Endothelial cell of umbilical vein (primary cell): ENCODE measurements around the gene RAB31. TPM values are rescaled to one million over a fixed set of nuclear protein-coding genes. Genes with fewer than 3 reads are reported as not detected.

Experiments used
- BruUV-seq: library from RNA; stranded (reverse); fragments of 400-500 nt; replicated peaks from 2 replicates; lab custom pipeline; 2021; lab: Mats Ljungman, UMichigan
- CTCF ChIA-PET: fragments of 300-600, 350-600 bp; sonication (Branson Sonifier 250); formaldehyde crosslinking; loops from one replicate; lab custom pipeline; 2021; ENCODE audit warnings: antibody characterized with exemption, inconsistent platforms; lab: Charles Lee
- POLR2A ChIA-PET: fragments of 300-600, 350-600 bp; sonication (Branson Sonifier 250); formaldehyde crosslinking; loops from one replicate; lab custom pipeline; 2021; ENCODE audit warnings: antibody characterized with exemption, inconsistent platforms; lab: Charles Lee
- DNase-seq: peaks from one replicate; pipeline ENCODE4 v3.0.0-alpha.2; 2011; ENCODE audit warnings: low read depth, low spot score
- FAIRE-seq: peaks from 2 replicates; lab custom pipeline; 2011; peaks lifted over from hg19 to GRCh38; lab: Jason Lieb, UNC
- H2AFZ ChIP-seq: 2 replicates; pipeline ENCODE4 v1.6.0; 2012; ENCODE audit warnings: low read depth, low read length, control low read depth, inconsistent platforms
- H3K27ac ChIP-seq: 2 replicates; pipeline ENCODE4 v1.5.1; 2011; ENCODE audit warnings: low read depth, mild to moderate bottlenecking, control low read depth, low read length, moderate library complexity; ENCODE audit not compliant: insufficient read depth
- H3K27me3 ChIP-seq, 2 experiments: 2 replicates each; pipeline versions ENCODE4 v1.6.0 to v1.6.1; 2011; ENCODE audit warnings: low read length in 2 of 2, mixed read lengths in 1 of 2; ENCODE audit not compliant: control insufficient read depth in 2 of 2, insufficient read depth in 2 of 2
- H3K36me3 ChIP-seq, 2 experiments: 2 replicates in 1 of 2; 3 replicates in 1 of 2; pipeline ENCODE4 v1.5.1; 2011; ENCODE audit warnings: low read length in 2 of 2, mild to moderate bottlenecking in 1 of 2, moderate library complexity in 1 of 2; ENCODE audit not compliant: control insufficient read depth in 2 of 2, insufficient read depth in 2 of 2; ENCODE audit errors: extremely low read depth in 1 of 2
- H3K4me1 ChIP-seq: 3 replicates; pipeline ENCODE4 v1.5.1; 2011; ENCODE audit warnings: mild to moderate bottlenecking, low read length; ENCODE audit not compliant: control insufficient read depth, insufficient read depth; ENCODE audit errors: extremely low read depth
- H3K4me2 ChIP-seq: 2 replicates; pipeline ENCODE4 v1.6.1; 2011; ENCODE audit warnings: low read length, control low read depth, mixed read lengths; ENCODE audit not compliant: insufficient read depth
- H3K4me3 ChIP-seq, 3 experiments: fragments of 200-600 bp in 1 of 3; sonication (generic), shearing (Covaris generic) in 1 of 3; replicated peaks in 1 of 3; 2 replicates each; pipeline ENCODE4 v1.5.1; 2011 to 2016; ENCODE audit warnings: control low read depth in 3 of 3, low read length in 3 of 3, mild to moderate bottlenecking in 2 of 3, inconsistent platforms in 1 of 3, low read depth in 1 of 3, moderate library complexity in 1 of 3; ENCODE audit not compliant: insufficient read depth in 1 of 3
- H3K79me2 ChIP-seq: 2 replicates; pipeline ENCODE4 v1.6.0; 2012; ENCODE audit warnings: low read length, inconsistent platforms; ENCODE audit not compliant: control insufficient read depth, insufficient read depth
- H3K9ac ChIP-seq: replicated peaks from 2 replicates; pipeline ENCODE3; 2011; ENCODE audit warnings: low read length, control low read depth; ENCODE audit not compliant: insufficient read depth; ENCODE audit errors: extremely low read depth
- H3K9me1 ChIP-seq: replicated peaks from 3 replicates; pipeline ENCODE4 v1.6.0; 2011; ENCODE audit warnings: mild to moderate bottlenecking, low read length; ENCODE audit not compliant: control insufficient read depth, insufficient read depth; ENCODE audit errors: extremely low read depth
- H3K9me3 ChIP-seq: replicated peaks from 2 replicates; pipeline ENCODE4 v1.5.1; 2012; ENCODE audit warnings: low read length, inconsistent platforms; ENCODE audit not compliant: control insufficient read depth, insufficient read depth
- H4K20me1 ChIP-seq: replicated peaks from 2 replicates; pipeline ENCODE3; 2011; ENCODE audit warnings: mild to moderate bottlenecking, low read length; ENCODE audit not compliant: control insufficient read depth, insufficient read depth; ENCODE audit errors: extremely low read depth
- FOS ChIP-seq: IDR thresholded peaks from 2 replicates; pipeline ENCODE4 v1.6.1; 2011; ENCODE audit warnings: mild to moderate bottlenecking, low read length, moderate library complexity, borderline replicate concordance; ENCODE audit not compliant: insufficient read depth
- MAX ChIP-seq: IDR thresholded peaks from 2 replicates; pipeline ENCODE4 v1.6.1; 2011; ENCODE audit not compliant: insufficient read depth, insufficient read length
- MYC ChIP-seq: IDR thresholded peaks from one replicate; pipeline ENCODE4 v1.6.1; 2011; ENCODE audit warnings: mild to moderate bottlenecking, low read depth, low read length
- POLR2AphosphoS5 ChIP-seq: IDR thresholded peaks from 2 replicates; pipeline ENCODE4 v1.6.1; 2012; ENCODE audit warnings: low read depth, mild to moderate bottlenecking, control low read depth, low read length, moderate library complexity; ENCODE audit not compliant: insufficient read depth
- dilution Hi-C: fragments of 300-500 bp; cut with MboI; formaldehyde crosslinking; loops from one replicate; pipeline ENCODE4 v1.15.0; 2019; ENCODE audit warnings: low sequenced_read_pairs; ENCODE audit not compliant: extremely low pct_ligation_motif_present
- intact Hi-C: fragments of 100-400 bp; cut with micrococcal nuclease; formaldehyde crosslinking; loops from one replicate; pipeline ENCODE4 v1.10.0; 2022
- polyA plus RNA-seq, 4 experiments: library from polyadenylated mRNA; depleted of rRNA in 3 of 4; stranded (reverse) in 3 of 4; unstranded in 1 of 4; fragments of >200 nt; gene quantifications; 2 replicates each; pipeline versions ENCODE4 v1.2.1 to v1.2.3, GENCODE V29; 2011 to 2012; ENCODE audit warnings: missing spikeins in 1 of 4
- total RNA-seq: library from RNA; stranded (reverse); gene quantifications from 2 replicates; pipeline ENCODE4 v1.2.3, GENCODE V29; 2021

RAB31 gene
- total and polyA plus RNA-seq, 2 donors (not counting 3 experiments of a cell fraction or from before 2014, with no cell fraction given) = 30.5 TPM

GRCh38 chr18:9707381-9708056, 582 bp upstream of the RAB31 start:
- Histone ChIP-seq H3K4me1 (peaks cover 23% of the 10 kb centered on the region), H3K27me3 (no peaks in the 10 kb centered on the region), H3K4me3 (peak overlapping the region; percentile 54 to 98 (median 79)), H3K9ac (peak overlapping the region; percentile 81), H3K9me3 (no peaks in the 10 kb centered on the region), H3K27ac (peak overlapping the region; percentile 70), H4K20me1 (no peaks in the 10 kb centered on the region), H3K36me3 (no peaks in the 10 kb centered on the region), H3K4me2 (peak overlapping the region; percentile 81), H3K79me2 (peaks cover 12% of the 10 kb centered on the region), H3K9me1 (no peaks in the 10 kb centered on the region), H2AFZ (peak overlapping the region; percentile 91)
- POLR2A ChIA-PET = no interaction called here
- FAIRE-seq = peak; percentile 82
- TSS peak; percentile 63 for BruUV-seq
- dilution Hi-C loops = no loop called here
- CTCF ChIA-PET = interaction anchor here (0.8 to 2.3 kb wide), 9 partner anchors 9 to 243 kb away, joined by 3 to 11 read pairs (median 7); no protein-coding TSS in a partner anchor
- TF ChIP-seq MYC (no peak), FOS (no peak)
- intact Hi-C loops = loop anchor here (1.0 to 5.0 kb wide), 2 partner anchors 50 to 206 kb away; no protein-coding TSS in a partner anchor
- DNase-seq = peak; percentile 7

GRCh38 chr18:9708434-9709303, 568 bp downstream of the RAB31 start:
- H3K27me3 ChIP-seq = no peaks in the 10 kb centered on the region
- intact Hi-C loops (loop anchor here (1.0 to 5.0 kb wide), 4 partner anchors 35 to 205 kb away; no protein-coding TSS in a partner anchor), dilution Hi-C loops (no loop called here)
- H3K9ac ChIP-seq = peak overlapping the region; percentile 81
- H3K4me3 ChIP-seq = peak overlapping the region; percentile 79 to 98 (median 91)
- peaks cover 20% of the 10 kb centered on the region for H3K79me2 ChIP-seq
- POLR2A ChIA-PET = no interaction called here
- no peaks in the 10 kb centered on the region for H3K9me1 ChIP-seq
- TF ChIP-seq MAX (no peak), POLR2AphosphoS5 (peak; percentile 2)
- H3K36me3 ChIP-seq = no peaks in the 10 kb centered on the region
- CTCF ChIA-PET = interaction anchor here (0.8 to 2.3 kb wide), 11 partner anchors 10 to 242 kb away, joined by 3 to 11 read pairs (median 4); no protein-coding TSS in a partner anchor
- TSS peak; percentile 18 for BruUV-seq
- peaks cover 23% of the 10 kb centered on the region for H3K4me1 ChIP-seq
- H3K27ac ChIP-seq = peak overlapping the region; percentile 46
- H4K20me1 ChIP-seq = no peaks in the 10 kb centered on the region
- H3K9me3 ChIP-seq = no peaks in the 10 kb centered on the region
- peak overlapping the region; percentile 91 for H2AFZ ChIP-seq
- peak overlapping the region; percentile 79 for H3K4me2 ChIP-seq
- DNase-seq = peak; percentile 24
- FAIRE-seq = peak; percentile 8
